GM12875 (cell line): ENCODE measurements around the gene FAM240A.

Experiments
- H3K4me3 ChIP-seq: one replicate; pipeline ENCODE4 v1.5.1; 2011; ENCODE audit warnings: low read depth, low read length, control low read depth
- CTCF ChIP-seq: IDR thresholded peaks from 2 replicates; pipeline ENCODE4 v1.5.1; 2011; ENCODE audit warnings: low read depth, mild to moderate bottlenecking, control low read depth, inconsistent platforms, low read length, moderate library complexity, borderline replicate concordance; ENCODE audit not compliant: insufficient read depth

FAM240A gene

GRCh38 chr3:46668116-46668515, 55.8 kb downstream of the FAM240A start:
- no peak for TF ChIP-seq CTCF
- H3K4me3 ChIP-seq = no peak overlapping the region

- TF ChIP-seq CTCF = no peak
Observed at GRCh38 chr3:46668591-46668990, 56.3 kb downstream of the FAM240A start.

GRCh38 chr3:46669191-46669999, 57.1 kb downstream of the FAM240A start:
- TF ChIP-seq CTCF = no peak
- H3K4me3 ChIP-seq = no peak overlapping the region

More at GRCh38 chr3:46668591-46668990, 56.3 kb downstream of the FAM240A start:
- no peak overlapping the region for H3K4me3 ChIP-seq

GRCh38 chr3:46670000-46670890, 57.9 kb downstream of the FAM240A start:
- no peak overlapping the region for H3K4me3 ChIP-seq
- no peak for TF ChIP-seq CTCF

- H3K4me3 ChIP-seq = no peak overlapping the region
- no peak for TF ChIP-seq CTCF
Observed at GRCh38 chr3:46670891-46671427, 58.6 kb downstream of the FAM240A start.

GRCh38 chr3:46671541-46672348, 59.4 kb downstream of the FAM240A start:
- no peak overlapping the region for H3K4me3 ChIP-seq
- TF ChIP-seq CTCF = no peak
